Measurements from ENCODE around the gene EVX2. TPM values are rescaled to one million over a fixed set of nuclear protein-coding genes. Genes with fewer than 3 reads are reported as not detected.

EVX2 gene
- total RNA-seq, 3 donors from 2014 or later (not counting 1 experiment from before 2014, with no cell fraction given) = not detected

GRCh38 chr2:176120364-176121189 lies 36.8 kb upstream of the EVX2 start:
- Histone ChIP-seq H3K4me1 (ENCODE audit: control insufficient read depth, insufficient read depth, low read length) (peaks cover 13% of the 10 kb centered on the region), H3K36me3 (ENCODE audit: control insufficient read depth, insufficient read depth, low read length) (no peaks in the 10 kb centered on the region), H3K27me3 (ENCODE audit: control insufficient read depth, insufficient read depth, low read length) (peaks cover 87% of the 10 kb centered on the region), H3K4me3 (ENCODE audit: low read length) (no peak overlapping the region), H3K27ac (ENCODE audit: low read length) (no peak overlapping the region), H3K9me3 (ENCODE audit: control insufficient read depth, insufficient read depth, low read length) (peaks cover 13% of the 10 kb centered on the region)
- no peak for TF ChIP-seq CTCF (IDR thresholded peaks at IDR 0.05)
- Mint-ChIP-seq H3K27ac (no peak overlapping the region), H3K9me3 (peaks cover 2% of the 10 kb centered on the region in 2 donors), H3K4me1 (peaks cover 9 to 11% of the 10 kb centered on the region in 2 donors), H3K36me3 (peaks cover 14% of the 10 kb centered on the region), H3K27me3 (ENCODE audit: low read depth in 2 of 2) (peaks cover 74 to 79% of the 10 kb centered on the region in 2 donors), H3K4me3 (no peak overlapping the region)
- intact Hi-C loops (cut with micrococcal nuclease) = loop anchor here (5.0 kb wide), 1 partner anchor 33 kb away; no protein-coding TSS in a partner anchor
- 10% methylated on average over 10 of the region's 13 CpGs for WGBS (ENCODE audit: insufficient coverage)
- DNase-seq (no peak), ATAC-seq (no peak)

GRCh38 chr2:176118601-176119339 lies 35.0 kb upstream of the EVX2 start:
- H3K4me3 Mint-ChIP-seq = peak overlapping the region; percentile 28
- H3K9me3 ChIP-seq (ENCODE audit: control insufficient read depth, insufficient read depth, low read length) = peaks cover 13% of the 10 kb centered on the region
- peaks cover 14% of the 10 kb centered on the region for H3K36me3 Mint-ChIP-seq
- WGBS (ENCODE audit: insufficient coverage) = 13% methylated on average over 24 of the region's 24 CpGs
- no peaks in the 10 kb centered on the region for H3K36me3 ChIP-seq (ENCODE audit: control insufficient read depth, insufficient read depth, low read length)
- TF ChIP-seq CTCF (IDR thresholded peaks at IDR 0.05) = no peak
- H3K4me1 ChIP-seq (ENCODE audit: control insufficient read depth, insufficient read depth, low read length) = peaks cover 13% of the 10 kb centered on the region
- H3K27me3 Mint-ChIP-seq (ENCODE audit: low read depth in 2 of 2) = peaks cover 67 to 72% of the 10 kb centered on the region in 2 donors
- ATAC-seq (no peak), DNase-seq (peak in 1 of 2 donors; percentile 49)
- H3K27ac ChIP-seq (ENCODE audit: low read length) = no peak overlapping the region
- intact Hi-C loops (cut with micrococcal nuclease) = no loop called here
- peaks cover 2% of the 10 kb centered on the region in 2 donors for H3K9me3 Mint-ChIP-seq
- no peak overlapping the region for H3K4me3 ChIP-seq (ENCODE audit: low read length)
- peaks cover 87% of the 10 kb centered on the region for H3K27me3 ChIP-seq (ENCODE audit: control insufficient read depth, insufficient read depth, low read length)
- no peak overlapping the region for H3K27ac Mint-ChIP-seq
- H3K4me1 Mint-ChIP-seq = peaks cover 9 to 11% of the 10 kb centered on the region in 2 donors

- peaks cover 13% of the 10 kb centered on the region for H3K9me3 ChIP-seq (ENCODE audit: control insufficient read depth, insufficient read depth, low read length)
- H3K4me3 ChIP-seq (ENCODE audit: low read length) = no peak overlapping the region
- TF ChIP-seq CTCF (IDR thresholded peaks at IDR 0.05) = no peak
- DNase-seq (no peak), ATAC-seq (no peak)
- Mint-ChIP-seq H3K36me3 (peaks cover 14% of the 10 kb centered on the region), H3K9me3 (peaks cover 2% of the 10 kb centered on the region in 2 donors), H3K27me3 (ENCODE audit: low read depth in 2 of 2) (peaks cover 69 to 76% of the 10 kb centered on the region in 2 donors), H3K27ac (no peak overlapping the region), H3K4me3 (no peak overlapping the region), H3K4me1 (peaks cover 9 to 11% of the 10 kb centered on the region in 2 donors)
- intact Hi-C loops (cut with micrococcal nuclease) = no loop called here
- H3K36me3 ChIP-seq (ENCODE audit: control insufficient read depth, insufficient read depth, low read length) = no peaks in the 10 kb centered on the region
- H3K4me1 ChIP-seq (ENCODE audit: control insufficient read depth, insufficient read depth, low read length) = peaks cover 9% of the 10 kb centered on the region
- H3K27ac ChIP-seq (ENCODE audit: low read length) = no peak overlapping the region
- peaks cover 87% of the 10 kb centered on the region for H3K27me3 ChIP-seq (ENCODE audit: control insufficient read depth, insufficient read depth, low read length)
- 8% methylated on average over 11 of the region's 11 CpGs for WGBS (ENCODE audit: insufficient coverage)
Measured at GRCh38 chr2:176117823-176118371, 34.1 kb upstream of the EVX2 start.
